SK-N-SH (cell line): ENCODE data around the gene OXGR1. TPM values are rescaled to one million over a fixed set of nuclear protein-coding genes. Genes with fewer than 3 reads are reported as not detected.

ENCODE experiments used
- CTCF ChIA-PET: fragments of 300-600, 350-600 bp; formaldehyde crosslinking; extraction: SDS; loops from one replicate; lab custom pipeline; 2021; lab: Yijun Ruan, JAX
- POLR2A ChIA-PET: fragments of 350-600 bp; sonication (Branson Sonifier 250); formaldehyde crosslinking; extraction: SDS; loops from one replicate; lab custom pipeline; 2020; ENCODE audit warnings: antibody characterized with exemption, inconsistent platforms; lab: Yijun Ruan, JAX
- DNase-seq: peaks from one replicate; pipeline ENCODE4 v3.0.0; 2012
- H2AFZ ChIP-seq: fragments of 200-600 bp; sonication (generic); 2 replicates; pipeline ENCODE4 v1.8.1; 2016; ENCODE audit warnings: antibody characterized with exemption, mild to moderate bottlenecking, low read depth
- H3F3A ChIP-seq: fragments of 200-600 bp; sonication (generic); replicated peaks from 2 replicates; pipeline ENCODE3; 2016; ENCODE audit warnings: antibody characterized with exemption, mild to moderate bottlenecking; ENCODE audit not compliant: insufficient read depth
- H3K27ac ChIP-seq, 2 experiments: fragments of 200-500 bp in 1 of 2; fragments of 200-600 bp in 1 of 2; sonication (Bioruptor generic) in 1 of 2; sonication (generic), shearing (Covaris generic) in 1 of 2; 2 replicates each; pipeline versions ENCODE4 v1.5.1 to v1.6.1; 2014 to 2016; ENCODE audit warnings: low read depth in 2 of 2, inconsistent platforms in 1 of 2, low read length in 1 of 2, mild to moderate bottlenecking in 1 of 2, mixed read lengths in 1 of 2
- H3K27me3 ChIP-seq: fragments of 200-600 bp; sonication (generic), shearing (Covaris generic); 2 replicates; pipeline ENCODE4 v1.6.1; 2016; ENCODE audit warnings: mixed run types; ENCODE audit not compliant: insufficient read depth
- H3K36me3 ChIP-seq, 2 experiments: fragments of 200-500 bp in 1 of 2; fragments of 200-600 bp in 1 of 2; sonication (Bioruptor generic) in 1 of 2; sonication (generic) in 1 of 2; replicated peaks in 1 of 2; 2 replicates each; pipeline versions ENCODE3 to v1.5.1; 2014 to 2016; ENCODE audit warnings: low read length in 1 of 2, mild to moderate bottlenecking in 1 of 2; ENCODE audit not compliant: insufficient read depth in 2 of 2, control insufficient read depth in 1 of 2
- H3K4me1 ChIP-seq, 2 experiments: fragments of 200-500 bp in 1 of 2; fragments of 200-600 bp in 1 of 2; sonication (Bioruptor generic) in 1 of 2; sonication (generic), shearing (Covaris generic) in 1 of 2; 2 replicates each; pipeline versions ENCODE4 v1.5.1 to v1.6.1; 2014 to 2016; ENCODE audit warnings: low read depth in 1 of 2, low read length in 1 of 2, mixed run types in 1 of 2; ENCODE audit not compliant: insufficient read depth in 2 of 2, control insufficient read depth in 1 of 2
- H3K4me2 ChIP-seq: fragments of 200-600 bp; sonication (generic), shearing (Covaris generic); 2 replicates; pipeline ENCODE4 v1.6.1; 2017; ENCODE audit warnings: mixed run types
- H3K4me3 ChIP-seq, 2 experiments: fragments of 200-500 bp in 1 of 2; fragments of 200-600 bp in 1 of 2; sonication (Bioruptor generic) in 1 of 2; sonication (generic), shearing (Covaris generic) in 1 of 2; 2 replicates each; pipeline versions ENCODE4 v1.5.1 to v1.8.1; 2014 to 2016; ENCODE audit warnings: low read depth in 2 of 2, inconsistent platforms in 1 of 2, low read length in 1 of 2, mild to moderate bottlenecking in 1 of 2, mixed read lengths in 1 of 2, moderate library complexity in 1 of 2
- H3K79me2 ChIP-seq: fragments of 200-600 bp; sonication (generic); 2 replicates; pipeline ENCODE4 v1.8.1; 2017; ENCODE audit warnings: mild to moderate bottlenecking; ENCODE audit not compliant: insufficient read depth
- H3K9ac ChIP-seq: fragments of 200-600 bp; sonication (generic); 2 replicates; pipeline ENCODE4 v1.6.1; 2017; ENCODE audit warnings: mixed run types
- H3K9me2 ChIP-seq: fragments of 200-600 bp; sonication (generic); 2 replicates; pipeline ENCODE4 v1.6.1; 2017; ENCODE audit warnings: mixed run types
- H3K9me3 ChIP-seq: fragments of 200-600 bp; sonication (generic); 2 replicates; pipeline ENCODE4 v1.6.1; 2017; ENCODE audit warnings: mixed run types, mild to moderate bottlenecking, moderate library complexity
- H4K20me1 ChIP-seq: fragments of 200-600 bp; sonication (generic); 2 replicates; pipeline ENCODE4 v1.6.1; 2017; ENCODE audit warnings: mild to moderate bottlenecking, mixed run types; ENCODE audit not compliant: insufficient read depth
- CHD2 ChIP-seq: fragments of 150-350 bp; IDR thresholded peaks from 2 replicates; pipeline ENCODE4 v1.6.1; 2018; ENCODE audit warnings: low read length; ENCODE audit not compliant: partially characterized antibody
- CTCF ChIP-seq: fragments of 200-600 bp; sonication (generic); IDR thresholded peaks from 2 replicates; pipeline ENCODE4 v1.6.1; 2017; ENCODE audit warnings: antibody characterized with exemption, mild to moderate bottlenecking, moderate library complexity
- FOXM1 ChIP-seq: IDR thresholded peaks from 2 replicates; pipeline ENCODE4 v1.4.0; 2012; ENCODE audit warnings: low read depth, mild to moderate bottlenecking
- GABPA ChIP-seq: IDR thresholded peaks from 2 replicates; pipeline ENCODE4 v1.4.0; 2012; ENCODE audit warnings: low read depth, mild to moderate bottlenecking
- JUND ChIP-seq: IDR thresholded peaks from 2 replicates; pipeline ENCODE4 v1.4.0; 2012
- MAX ChIP-seq: IDR thresholded peaks from 2 replicates; pipeline ENCODE4 v1.4.0; 2012; ENCODE audit warnings: low read depth
- MEF2A ChIP-seq: IDR thresholded peaks from 2 replicates; pipeline ENCODE4 v1.4.0; 2012; ENCODE audit warnings: low read depth, borderline replicate concordance
- MXI1 ChIP-seq: IDR thresholded peaks from 2 replicates; pipeline ENCODE4 v1.6.1; 2012; ENCODE audit warnings: mild to moderate bottlenecking, low read depth, low read length, improper control_type of control experiment
- NFIC ChIP-seq: IDR thresholded peaks from 2 replicates; pipeline ENCODE4 v1.4.0; 2012; ENCODE audit warnings: borderline replicate concordance
- NRF1 ChIP-seq: IDR thresholded peaks from 2 replicates; pipeline ENCODE4 v1.6.1; 2012; ENCODE audit warnings: low read depth, mild to moderate bottlenecking, low read length
- PBX3 ChIP-seq: IDR thresholded peaks from 2 replicates; pipeline ENCODE4; 2012
- POLR2AphosphoS5 ChIP-seq: IDR thresholded peaks from 2 replicates; pipeline ENCODE4 v1.6.1; 2012; ENCODE audit warnings: low read depth, low read length
- RCOR1 ChIP-seq: fragments of 150-350 bp; IDR thresholded peaks from 2 replicates; pipeline ENCODE4 v1.6.1; 2017; ENCODE audit warnings: antibody characterized with exemption, low read length
- TCF12 ChIP-seq: IDR thresholded peaks from 2 replicates; pipeline ENCODE4 v1.4.0; 2012
- TEAD4 ChIP-seq: IDR thresholded peaks from 2 replicates; pipeline ENCODE4 v1.4.0; 2012; ENCODE audit warnings: mild to moderate bottlenecking, borderline replicate concordance; ENCODE audit not compliant: insufficient read depth
- YY1 ChIP-seq: IDR thresholded peaks from 2 replicates; pipeline ENCODE4 v1.4.0; 2012; ENCODE audit warnings: low read depth, mild to moderate bottlenecking
- WGBS: methylation state at CpG from one replicate; pipeline ENCODE4 v1.1.6; 2017; ENCODE audit warnings: low lambda C conversion rate; 5-methylcytosine and 5-hydroxymethylcytosine counted together
- polyA plus RNA-seq, 3 experiments: library from polyadenylated mRNA; depleted of rRNA; stranded (reverse); fragments of >200 nt; gene quantifications; 2 replicates each; pipeline ENCODE4 v1.2.3, GENCODE V29; 2012

Gene OXGR1
- polyA plus RNA-seq, 1 of the 3 experiments (the other 2 are of a cell fraction) = not detected

GRCh38 chr13:97017322-97017721 lies 23.0 kb upstream of the OXGR1 start:
- ChIA-PET CTCF (interaction anchor here (0.5 to 3.4 kb wide), 13 partner anchors 8 to 997 kb away, joined by 3 to 37 read pairs (median 5); no protein-coding TSS in a partner anchor), POLR2A (no interaction called here)
- H3K9ac ChIP-seq = no peak overlapping the region
- H3K27ac ChIP-seq = no peak overlapping the region
- no peaks in the 10 kb centered on the region; the same call in 1 of the 2 replicates for H3K27me3 ChIP-seq
- H3K4me2 ChIP-seq = no peak overlapping the region
- H3K79me2 ChIP-seq = no peaks in the 10 kb centered on the region
- H2AFZ ChIP-seq = no peak overlapping the region
- no peaks in the 10 kb centered on the region for H3F3A ChIP-seq
- no peaks in the 10 kb centered on the region for H3K36me3 ChIP-seq
- TF ChIP-seq RCOR1 (no peak), CHD2 (no peak), JUND (no peak), GABPA (no peak), NRF1 (no peak), MEF2A (no peak), POLR2AphosphoS5 (no peak), YY1 (no peak), TEAD4 (no peak), FOXM1 (no peak), NFIC (no peak)
- H4K20me1 ChIP-seq = no peaks in the 10 kb centered on the region
- H3K4me3 ChIP-seq = no peak overlapping the region
- no peaks in the 10 kb centered on the region for H3K9me2 ChIP-seq
- H3K4me1 ChIP-seq = peaks cover 0 to 2% of the 10 kb centered on the region in 2 experiments; a peak in 1 of 4 replicates
- DNase-seq = no peak
- no peaks in the 10 kb centered on the region for H3K9me3 ChIP-seq

GRCh38 chr13:97015661-97016350 lies 21.5 kb upstream of the OXGR1 start:
- ChIA-PET POLR2A (no interaction called here), CTCF (interaction anchor here (1.0 to 1.6 kb wide), 2 partner anchors 24 to 344 kb away, joined by 3 to 5 read pairs; no protein-coding TSS in a partner anchor)
- H4K20me1 ChIP-seq = no peaks in the 10 kb centered on the region
- no peaks in the 10 kb centered on the region for H3F3A ChIP-seq
- no peaks in the 10 kb centered on the region for H3K79me2 ChIP-seq
- no peak overlapping the region for H3K4me2 ChIP-seq
- H3K9me3 ChIP-seq = no peaks in the 10 kb centered on the region
- no peak overlapping the region for H2AFZ ChIP-seq
- TF ChIP-seq PBX3 (no peak), MXI1 (no peak), MAX (no peak), YY1 (no peak), RCOR1 (no peak), CTCF (no peak), TCF12 (no peak)
- no peak for DNase-seq
- H3K36me3 ChIP-seq = no peaks in the 10 kb centered on the region
- no peaks in the 10 kb centered on the region for H3K9me2 ChIP-seq
- H3K9ac ChIP-seq = no peak overlapping the region
- H3K27me3 ChIP-seq = peaks cover under 1% of the 10 kb centered on the region; the same call in 1 of the 2 replicates
- no peak overlapping the region for H3K4me3 ChIP-seq
- 79% methylated on average over 5 of the region's 5 CpGs for WGBS
- peaks cover 0 to 2% of the 10 kb centered on the region in 2 experiments; a peak in 1 of 4 replicates for H3K4me1 ChIP-seq
- no peak overlapping the region for H3K27ac ChIP-seq
